Activated CD8-positive, alpha-beta T cell treated with anti-CD3 and anti-CD28 coated beads, Interleukin-2, amount 10 ng/mL, durations not matched to agents 7 days and 5 days (primary cell): Measurements from ENCODE around the gene COQ7. TPM values are rescaled to one million over a fixed set of nuclear protein-coding genes. Genes with fewer than 3 reads are reported as not detected.
A peak's percentile ranks its signal among the peaks of the same experiment; 100 is the strongest.

Experiments
- ATAC-seq: fragments of 150-1000 bp; cut with Tn5 transposase; one replicate; pipeline ENCODE4 v1.10.0; 2021; ENCODE audit warnings: moderate library complexity
- CTCF ChIA-PET: fragments of 350-600 bp; sonication (Branson Sonifier 250); formaldehyde crosslinking; loops from one replicate; lab custom pipeline; 2021; ENCODE audit warnings: antibody characterized with exemption; lab: Charles Lee
- POLR2A ChIA-PET: fragments of 350-600 bp; sonication (Branson Sonifier 250); formaldehyde crosslinking; loops from one replicate; lab custom pipeline; 2021; ENCODE audit warnings: antibody characterized with exemption; lab: Charles Lee
- DNase-seq: peaks from one replicate; pipeline ENCODE4 v3.0.0-alpha.2; 2020
- H3K27ac Mint-ChIP-seq: one replicate; pipeline ENCODE4 v1.8.0; 2021; ENCODE audit warnings: mild to moderate bottlenecking, mixed read lengths
- H3K27me3 Mint-ChIP-seq: one replicate; pipeline ENCODE4 v1.8.0; 2021; ENCODE audit warnings: low read depth, mixed read lengths
- H3K36me3 Mint-ChIP-seq: one replicate; pipeline ENCODE4 v1.8.0; 2021; ENCODE audit warnings: low read depth, mixed read lengths
- H3K4me1 Mint-ChIP-seq: one replicate; pipeline ENCODE4 v1.8.0; 2021; ENCODE audit warnings: low read depth, mixed read lengths
- H3K4me3 Mint-ChIP-seq: one replicate; pipeline ENCODE4 v1.8.0; 2021; ENCODE audit warnings: mild to moderate bottlenecking, mixed read lengths
- H3K9me3 Mint-ChIP-seq: one replicate; pipeline ENCODE4 v1.8.0; 2022; ENCODE audit warnings: mixed read lengths; ENCODE audit not compliant: insufficient read depth
- total RNA-seq, 2 experiments: library from RNA; stranded (reverse); gene quantifications; one replicate each; pipeline ENCODE4 v1.2.3, GENCODE V29; 2021

Gene COQ7
- total RNA-seq = 10 to 100 TPM; 16.3 to 16.8 TPM

GRCh38 chr16:19067349-19068236 lies at the start of gene COQ7:
TSS of gene COQ7 (plus strand) at chr16:19067614. CDS start at chr16:19067665, 51 bp downstream.
- no peaks in the 10 kb centered on the region for H3K9me3 Mint-ChIP-seq
- H3K4me1 Mint-ChIP-seq = peaks cover 21% of the 10 kb centered on the region
- H3K27me3 Mint-ChIP-seq = no peaks in the 10 kb centered on the region
- ATAC-seq (peak; percentile 94), DNase-seq (peak; percentile 99)
- ChIA-PET CTCF (interaction anchor here (0.7 to 1.0 kb wide), 5 partner anchors 18 to 488 kb away, joined by 3 to 7 read pairs (median 3); partner anchors contain the start of genes CCP110 and VPS35L), POLR2A (interaction anchor here (0.7 to 1.2 kb wide), 6 partner anchors 9 to 1674 kb away, joined by 3 to 4 read pairs (median 4); partner anchors contain the start of genes ARL6IP1, CCP110, RPS15A and THUMPD1)
- H3K27ac Mint-ChIP-seq = peak within 1 kb of the TSS; percentile 97
- H3K4me3 Mint-ChIP-seq = peak within 1 kb of the TSS; percentile 89
- H3K36me3 Mint-ChIP-seq = no peaks in the 10 kb centered on the region

- ChIA-PET CTCF (interaction anchor here (1.1 kb wide), 1 partner anchor 65 kb away, joined by 3 read pairs; no protein-coding TSS in a partner anchor), POLR2A (no interaction called here)
- H3K4me1 Mint-ChIP-seq = no peaks in the 10 kb centered on the region
- no peaks in the 10 kb centered on the region for H3K36me3 Mint-ChIP-seq
- H3K9me3 Mint-ChIP-seq = no peaks in the 10 kb centered on the region
- ATAC-seq = no peak
- H3K27ac Mint-ChIP-seq = no peak overlapping the region
- no peak for DNase-seq
- peaks cover 3% of the 10 kb centered on the region for H3K27me3 Mint-ChIP-seq
- H3K4me3 Mint-ChIP-seq = no peak overlapping the region
Measured at GRCh38 chr16:19020689-19021088, 46.7 kb upstream of the COQ7 start.

GRCh38 chr16:19021747-19022146 lies 45.7 kb upstream of the COQ7 start:
- H3K27ac Mint-ChIP-seq = no peak overlapping the region
- H3K9me3 Mint-ChIP-seq = no peaks in the 10 kb centered on the region
- H3K4me1 Mint-ChIP-seq = no peaks in the 10 kb centered on the region
- peaks cover 3% of the 10 kb centered on the region for H3K27me3 Mint-ChIP-seq
- DNase-seq (no peak), ATAC-seq (no peak)
- H3K36me3 Mint-ChIP-seq = no peaks in the 10 kb centered on the region
- POLR2A ChIA-PET = no interaction called here
- CTCF ChIA-PET = no interaction called here
- no peak overlapping the region for H3K4me3 Mint-ChIP-seq

- H3K9me3 Mint-ChIP-seq = no peaks in the 10 kb centered on the region
- ChIA-PET CTCF (no interaction called here), POLR2A (no interaction called here)
- H3K27me3 Mint-ChIP-seq = no peaks in the 10 kb centered on the region
- no peak overlapping the region for H3K27ac Mint-ChIP-seq
- H3K4me3 Mint-ChIP-seq = no peak overlapping the region
- no peak for DNase-seq
- H3K36me3 Mint-ChIP-seq = no peaks in the 10 kb centered on the region
- no peaks in the 10 kb centered on the region for H3K4me1 Mint-ChIP-seq
- ATAC-seq = no peak
Measured at GRCh38 chr16:19027416-19027815, 40.0 kb upstream of the COQ7 start.

- CTCF ChIA-PET = no interaction called here
- no peaks in the 10 kb centered on the region for H3K27me3 Mint-ChIP-seq
- POLR2A ChIA-PET = no interaction called here
Measured at GRCh38 chr16:19029980-19030379, 37.4 kb upstream of the COQ7 start.

DNA sequence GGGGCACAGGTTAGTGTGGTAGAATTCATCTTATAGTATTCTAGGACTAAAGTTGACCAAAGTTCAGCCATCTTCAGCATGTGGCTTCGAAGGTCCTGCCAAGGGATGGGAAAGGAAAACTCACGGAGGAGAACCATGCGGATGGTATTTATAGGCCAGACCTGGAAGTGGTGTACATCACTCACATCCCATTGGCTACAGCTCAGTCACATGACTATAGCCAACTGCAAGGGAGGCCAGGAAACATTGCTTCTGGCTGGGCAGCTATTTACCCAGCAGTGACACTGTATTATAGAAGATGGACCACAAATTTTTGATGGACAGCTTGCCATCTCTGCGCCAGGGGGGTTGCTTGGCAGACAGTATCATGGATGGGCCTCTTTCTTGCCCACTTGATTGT lies 35.7 kb upstream of the COQ7 start:
- H3K27ac Mint-ChIP-seq = no peak overlapping the region
- CTCF ChIA-PET = no interaction called here
- no peak overlapping the region for H3K4me3 Mint-ChIP-seq

More at GRCh38 chr16:19029980-19030379, 37.4 kb upstream of the COQ7 start:
- H3K9me3 Mint-ChIP-seq = no peaks in the 10 kb centered on the region
- no peaks in the 10 kb centered on the region for H3K36me3 Mint-ChIP-seq
- H3K4me3 Mint-ChIP-seq = no peak overlapping the region
- ATAC-seq = no peak
- no peaks in the 10 kb centered on the region for H3K4me1 Mint-ChIP-seq
- no peak overlapping the region for H3K27ac Mint-ChIP-seq
- DNase-seq = no peak

GRCh38 chr16:19033761-19034160 lies 33.7 kb upstream of the COQ7 start:
- POLR2A ChIA-PET = no interaction called here
- CTCF ChIA-PET = no interaction called here
- Mint-ChIP-seq H3K4me1 (no peaks in the 10 kb centered on the region), H3K4me3 (no peak overlapping the region), H3K27ac (no peak overlapping the region), H3K27me3 (no peaks in the 10 kb centered on the region), H3K9me3 (no peaks in the 10 kb centered on the region), H3K36me3 (no peaks in the 10 kb centered on the region)
- DNase-seq = no peak
- no peak for ATAC-seq

More for the DNA sequence above, 35.7 kb upstream of the COQ7 start:
- POLR2A ChIA-PET = no interaction called here
- Mint-ChIP-seq H3K27me3 (no peaks in the 10 kb centered on the region), H3K36me3 (no peaks in the 10 kb centered on the region), H3K9me3 (no peaks in the 10 kb centered on the region), H3K4me1 (no peaks in the 10 kb centered on the region)
- no peak for DNase-seq
- no peak for ATAC-seq

DNA sequence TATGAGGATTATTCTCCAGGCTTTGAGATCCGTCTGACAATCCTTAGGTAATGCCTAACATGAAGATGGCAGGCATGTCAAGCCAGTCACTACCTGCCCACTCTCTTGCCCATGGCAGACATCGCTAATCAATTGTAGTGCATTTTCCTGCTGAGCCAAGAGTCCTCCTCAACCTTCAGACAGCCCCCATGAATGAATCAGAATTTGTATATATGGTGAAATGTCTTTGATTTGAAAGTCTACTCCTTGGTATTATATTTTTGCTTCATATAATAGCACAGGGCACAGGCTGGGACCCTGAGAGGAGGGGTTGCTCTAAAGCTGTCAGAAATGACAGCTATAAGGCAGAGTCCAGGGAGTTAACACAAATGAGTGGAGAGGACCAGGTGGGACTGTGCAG lies 27.0 kb upstream of the COQ7 start:
- ChIA-PET POLR2A (no interaction called here), CTCF (no interaction called here)
- Mint-ChIP-seq H3K27me3 (no peaks in the 10 kb centered on the region), H3K4me1 (no peaks in the 10 kb centered on the region), H3K4me3 (no peak overlapping the region), H3K36me3 (no peaks in the 10 kb centered on the region), H3K27ac (no peak overlapping the region), H3K9me3 (no peaks in the 10 kb centered on the region)
- DNase-seq (no peak), ATAC-seq (no peak)

DNA sequence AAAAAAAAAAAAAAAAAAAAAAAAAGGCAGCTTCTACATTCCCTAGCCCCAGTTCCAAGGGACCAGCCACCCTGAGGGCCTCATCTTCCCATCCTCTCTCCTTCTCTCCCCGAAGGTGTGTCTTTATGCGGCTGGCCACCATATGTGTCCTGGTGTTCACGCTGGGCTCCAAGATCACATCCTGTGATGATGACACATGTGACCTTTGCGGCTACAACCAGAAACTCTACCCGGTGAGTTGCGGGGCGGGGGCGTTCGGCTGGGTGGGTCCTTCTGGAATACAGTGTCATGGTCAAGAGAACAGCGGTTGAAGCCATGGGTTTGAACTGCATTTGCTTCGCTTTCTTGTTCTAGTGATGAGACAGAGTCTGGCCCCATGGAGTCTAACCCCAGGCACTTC lies 22.6 kb upstream of the COQ7 start:
- ChIA-PET POLR2A (no interaction called here), CTCF (no interaction called here)
- no peaks in the 10 kb centered on the region for H3K27me3 Mint-ChIP-seq
- no peaks in the 10 kb centered on the region for H3K9me3 Mint-ChIP-seq
- H3K36me3 Mint-ChIP-seq = no peaks in the 10 kb centered on the region
- no peaks in the 10 kb centered on the region for H3K4me1 Mint-ChIP-seq
- DNase-seq = no peak
- no peak overlapping the region for H3K27ac Mint-ChIP-seq
- ATAC-seq = no peak
- H3K4me3 Mint-ChIP-seq = no peak overlapping the region

- ChIA-PET CTCF (no interaction called here), POLR2A (no interaction called here)
- Mint-ChIP-seq H3K27ac (no peak overlapping the region), H3K27me3 (no peaks in the 10 kb centered on the region), H3K4me3 (no peak overlapping the region), H3K4me1 (no peaks in the 10 kb centered on the region), H3K36me3 (no peaks in the 10 kb centered on the region), H3K9me3 (no peaks in the 10 kb centered on the region)
- DNase-seq = no peak
- no peak for ATAC-seq
Measured at GRCh38 chr16:19046062-19046461, 21.4 kb upstream of the COQ7 start.

- no peak overlapping the region for H3K27ac Mint-ChIP-seq
- ChIA-PET CTCF (no interaction called here), POLR2A (no interaction called here)
- H3K27me3 Mint-ChIP-seq = peaks cover 2% of the 10 kb centered on the region
- ATAC-seq (no peak), DNase-seq (no peak)
- no peaks in the 10 kb centered on the region for H3K9me3 Mint-ChIP-seq
- no peak overlapping the region for H3K4me3 Mint-ChIP-seq
- peaks cover 7% of the 10 kb centered on the region for H3K4me1 Mint-ChIP-seq
- H3K36me3 Mint-ChIP-seq = no peaks in the 10 kb centered on the region
Measured at GRCh38 chr16:19062706-19063105, 4.7 kb upstream of the COQ7 start.

DNA sequence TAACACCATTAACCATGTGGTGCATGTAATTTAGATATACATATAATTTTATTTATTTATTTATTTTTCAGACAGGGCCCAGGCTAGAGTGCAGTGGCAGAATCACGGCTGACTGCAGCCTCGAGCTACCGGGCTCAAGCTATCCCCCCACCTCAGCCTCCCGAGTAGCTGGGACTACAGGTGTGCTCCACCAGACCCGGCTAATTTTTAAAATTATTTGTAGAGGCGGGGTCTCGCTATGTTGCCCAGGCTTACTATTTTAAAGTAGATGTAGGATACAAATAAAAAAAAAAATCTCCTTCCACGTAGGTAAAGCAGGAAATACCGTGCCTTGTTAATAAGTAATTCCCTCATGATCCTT lies 446 bp upstream of the COQ7 start:
- H3K27me3 Mint-ChIP-seq = no peaks in the 10 kb centered on the region
- no peak for DNase-seq
- H3K4me1 Mint-ChIP-seq = peaks cover 21% of the 10 kb centered on the region
- no peak for ATAC-seq
- H3K4me3 Mint-ChIP-seq = peak overlapping the region; percentile 89
- H3K27ac Mint-ChIP-seq = peak overlapping the region; percentile 97
- H3K9me3 Mint-ChIP-seq = no peaks in the 10 kb centered on the region
- POLR2A ChIA-PET = interaction anchor here (0.7 to 1.2 kb wide), 6 partner anchors 9 to 1675 kb away, joined by 3 to 4 read pairs (median 4); partner anchors contain the start of genes ARL6IP1, CCP110, RPS15A and THUMPD1
- no peaks in the 10 kb centered on the region for H3K36me3 Mint-ChIP-seq
- CTCF ChIA-PET = interaction anchor here (1.0 kb wide), 3 partner anchors 19 to 488 kb away, joined by 3 to 7 read pairs (median 5); partner anchors contain the start of genes CCP110 and VPS35L
